ENCODE data around the gene RUFY3. TPM values are rescaled to one million over a fixed set of nuclear protein-coding genes. Genes with fewer than 3 reads are reported as not detected.

RUFY3 gene
- total and polyA plus RNA-seq, 2 of the 13 experiments (the other 11 are each of a cell fraction or from before 2014, with no cell fraction given) = 17.9 to 25.3 TPM

DNA sequence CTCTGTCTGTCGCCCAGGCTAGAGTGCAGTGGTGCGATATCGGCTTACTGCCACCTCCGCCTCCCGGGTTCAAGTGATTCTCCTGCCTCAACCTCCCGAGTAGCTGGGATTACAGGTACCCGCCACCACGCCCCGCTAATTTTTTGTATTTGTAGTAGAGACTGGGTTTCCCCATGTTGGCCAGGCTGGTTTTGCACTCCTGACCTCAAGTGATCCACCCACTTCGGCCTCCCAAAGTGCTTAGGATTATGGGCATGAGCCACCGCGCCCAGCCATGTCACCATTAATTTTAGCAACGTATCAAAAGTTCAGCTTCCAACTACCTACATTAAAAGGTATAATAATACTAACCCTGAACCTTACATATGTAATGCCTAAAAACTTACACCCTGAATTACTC, 34.4 kb upstream of the RUFY3 start:
- Histone ChIP-seq H3K9ac (ENCODE audit: insufficient read depth, low read depth, low read length) (peak overlapping the region; percentile 83), H3K27ac (ENCODE audit: extremely low read length, insufficient read depth, low read length) (peak overlapping the region; percentile 86), H3K36me3 (replicated peaks in 1 of 2; ENCODE audit: control insufficient read depth in 1 of 2, insufficient read depth in 2 of 2, low read length in 2 of 2) (no peaks in the 10 kb centered on the region), H4K20me1 (ENCODE audit: insufficient read depth, low read length) (no peaks in the 10 kb centered on the region), H3K4me1 (ENCODE audit: insufficient read depth, low read length) (peaks cover 25% of the 10 kb centered on the region), H3K27me3 (ENCODE audit: control insufficient read depth in 1 of 2, insufficient read depth in 2 of 2, low read length in 2 of 2) (no peaks in the 10 kb centered on the region; a peak in 1 of 5 replicates), H3K4me2 (ENCODE audit: low read depth, low read length) (peak overlapping the region; percentile 82), H2AFZ (ENCODE audit: low read length) (peak overlapping the region; percentile 61), H3K79me2 (ENCODE audit: insufficient read depth, low read length) (peaks cover 29% of the 10 kb centered on the region), H3K9me3 (ENCODE audit: low read length) (no peaks in the 10 kb centered on the region), H3K4me3 (replicated peaks in 1 of 3; ENCODE audit: insufficient read depth in 1 of 3, low read depth in 2 of 3, low read length in 3 of 3) (peak overlapping the region; percentile 83 to 94 (median 86))
- ATAC-seq (peak; percentile 0; the same call in 2 of the 3 replicates), FAIRE-seq (no peak), DNase-seq (ENCODE audit: low spot score) (no peak)
- POLR2A ChIA-PET = interaction anchor here (0.6 to 6.8 kb wide), 2 partner anchors 16 to 139 kb away, joined by 4 to 75 read pairs; no protein-coding TSS in a partner anchor
- CTCF ChIA-PET (ENCODE audit: low intra/inter-chr PET ratio, low total read pairs) = interaction anchor here (1.1 to 1.6 kb wide), 2 partner anchors 17 to 35 kb away, joined by 3 to 8 read pairs; no protein-coding TSS in a partner anchor
- intact Hi-C loops (cut with micrococcal nuclease; ENCODE audit: unreplicated experiment) = loop anchor here (5.0 to 10.0 kb wide), 4 partner anchors 35 to 217 kb away; partner anchors contain the start of gene MOB1B
- 27% methylated on average over 13 of the region's 13 CpGs for WGBS (ENCODE audit: low lambda C conversion rate)
- in situ Hi-C loops (cut with HindIII; ENCODE audit: extremely low pct_ligation_motif_present, low pct_unique_long_range_greater_than_20kb) = no loop called here
- TF ChIP-seq SETDB1 (CRISPR knock-in tag; IDR thresholded peaks at IDR 0.05; ENCODE audit: borderline replicate concordance) (no peak), ZNF460 (CRISPR knock-in tag; IDR thresholded peaks at IDR 0.05; ENCODE audit: borderline replicate concordance) (0 out of 2 replicates have a peak, but pooled peaks have one; percentile 26), BRCA1 (CRISPR knock-in tag; IDR thresholded peaks at IDR 0.05) (0 out of 2 replicates have a peak, but pooled peaks have one; percentile 0), ZNF644 (CRISPR knock-in tag; IDR thresholded peaks at IDR 0.05; ENCODE audit: low read depth) (0 out of 2 replicates have a peak, but pooled peaks have one; percentile 13), ZNF564 (CRISPR knock-in tag; IDR thresholded peaks at IDR 0.05) (peak; percentile 5; the same call in 1 of the 2 replicates), RFX3 (CRISPR knock-in tag; IDR thresholded peaks at IDR 0.05) (no peak), SIX1 (CRISPR knock-in tag; IDR thresholded peaks at IDR 0.05; ENCODE audit: borderline replicate concordance) (0 out of 2 replicates have a peak, but pooled peaks have one; percentile 7)
- BruUV-seq (replicated peaks) = no TSS peak
